Epithelial cell of esophagus (primary cell): ENCODE data around the gene NMRK2.
"Not testable (repeated sequence)": the region's sequence is repeated elsewhere in the genome, so short reads cannot be mapped to it uniquely, and the experiment has no call there.

Source experiments
- DNase-seq: peaks from one replicate; pipeline ENCODE4 v3.0.0; 2010; ENCODE audit warnings: low read depth
- H3K4me3 ChIP-seq: 2 replicates; pipeline ENCODE4 v1.5.1; 2011; ENCODE audit warnings: mild to moderate bottlenecking, low read length, control low read depth
- TF ChIP-seq, protein P1 (sequence below): IDR thresholded peaks from 2 replicates; pipeline ENCODE4 v1.5.1; 2011; ENCODE audit warnings: low read depth, mild to moderate bottlenecking, low read length, control low read depth, inconsistent platforms; ENCODE audit not compliant: insufficient read depth; ENCODE audit errors: missing control alignments

Gene NMRK2

DNA sequence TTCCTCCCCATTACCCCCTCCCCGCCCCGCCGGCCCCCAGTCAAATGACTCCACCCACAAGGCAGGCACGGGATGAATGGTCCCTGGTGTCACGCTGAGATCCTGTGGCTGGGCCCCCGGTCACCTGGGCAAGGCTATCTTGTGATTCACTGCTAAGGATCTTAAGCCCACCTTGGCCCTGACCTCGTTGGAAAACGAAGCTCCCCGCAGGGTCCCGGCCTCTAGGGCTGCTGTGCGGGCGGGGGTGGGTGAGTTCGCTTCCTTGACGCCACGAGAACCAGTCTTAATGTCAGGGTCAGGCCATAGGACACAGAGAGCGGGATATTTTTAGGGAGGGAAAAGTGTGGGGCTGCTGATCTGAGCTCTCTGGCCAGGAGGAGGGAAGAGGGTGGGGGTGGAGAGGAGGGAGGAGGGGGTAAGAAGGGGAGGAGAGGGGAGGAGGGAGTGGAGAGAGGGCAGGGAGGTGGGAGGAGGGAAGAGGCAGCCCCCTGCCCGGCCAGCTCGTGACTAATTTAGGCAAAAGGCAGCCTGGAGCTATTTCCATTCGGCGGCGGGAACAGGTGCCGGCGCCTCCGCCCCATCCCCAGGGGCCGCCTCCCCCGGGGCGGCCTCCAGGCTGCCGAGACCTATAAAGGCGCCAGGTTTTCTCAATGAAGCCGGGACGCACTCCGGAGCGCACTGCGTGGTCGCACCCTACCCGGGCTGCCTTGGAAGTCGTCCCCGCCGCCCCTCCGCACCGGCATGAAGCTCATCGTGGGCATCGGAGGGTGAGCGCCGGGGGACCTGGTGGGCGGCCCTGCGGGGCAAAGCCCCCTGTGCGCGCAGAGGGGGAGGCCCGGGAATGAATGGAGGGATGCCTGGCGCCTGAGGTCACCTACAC is at the start of gene NMRK2:
NMRK2 (plus strand) TSS at position 139 of the 880 bp plus-strand sequence; CDS start at position 742, 603 bp downstream.
- TF ChIP-seq, protein P1, sequence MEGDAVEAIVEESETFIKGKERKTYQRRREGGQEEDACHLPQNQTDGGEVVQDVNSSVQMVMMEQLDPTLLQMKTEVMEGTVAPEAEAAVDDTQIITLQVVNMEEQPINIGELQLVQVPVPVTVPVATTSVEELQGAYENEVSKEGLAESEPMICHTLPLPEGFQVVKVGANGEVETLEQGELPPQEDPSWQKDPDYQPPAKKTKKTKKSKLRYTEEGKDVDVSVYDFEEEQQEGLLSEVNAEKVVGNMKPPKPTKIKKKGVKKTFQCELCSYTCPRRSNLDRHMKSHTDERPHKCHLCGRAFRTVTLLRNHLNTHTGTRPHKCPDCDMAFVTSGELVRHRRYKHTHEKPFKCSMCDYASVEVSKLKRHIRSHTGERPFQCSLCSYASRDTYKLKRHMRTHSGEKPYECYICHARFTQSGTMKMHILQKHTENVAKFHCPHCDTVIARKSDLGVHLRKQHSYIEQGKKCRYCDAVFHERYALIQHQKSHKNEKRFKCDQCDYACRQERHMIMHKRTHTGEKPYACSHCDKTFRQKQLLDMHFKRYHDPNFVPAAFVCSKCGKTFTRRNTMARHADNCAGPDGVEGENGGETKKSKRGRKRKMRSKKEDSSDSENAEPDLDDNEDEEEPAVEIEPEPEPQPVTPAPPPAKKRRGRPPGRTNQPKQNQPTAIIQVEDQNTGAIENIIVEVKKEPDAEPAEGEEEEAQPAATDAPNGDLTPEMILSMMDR, result no peak
- DNase-seq, result no peak
- H3K4me3 ChIP-seq, result no peak within 1 kb of the TSS

- no peak overlapping the region for H3K4me3 ChIP-seq
- TF ChIP-seq, protein P1, result no peak
- no peak for DNase-seq
These were observed 42.3 kb upstream of the NMRK2 start for GRCh38 chr19:3890591-3890990.

- H3K4me3 ChIP-seq, result no peak overlapping the region
- TF ChIP-seq, protein P1, result no peak
- DNase-seq, result no peak
These were observed 39.2 kb upstream of the NMRK2 start for GRCh38 chr19:3893509-3894179.

GRCh38 chr19:3894959-3895358 is 37.9 kb upstream of the NMRK2 start:
- DNase-seq, H3K4me3 ChIP-seq: not testable (repeated sequence)

DNA sequence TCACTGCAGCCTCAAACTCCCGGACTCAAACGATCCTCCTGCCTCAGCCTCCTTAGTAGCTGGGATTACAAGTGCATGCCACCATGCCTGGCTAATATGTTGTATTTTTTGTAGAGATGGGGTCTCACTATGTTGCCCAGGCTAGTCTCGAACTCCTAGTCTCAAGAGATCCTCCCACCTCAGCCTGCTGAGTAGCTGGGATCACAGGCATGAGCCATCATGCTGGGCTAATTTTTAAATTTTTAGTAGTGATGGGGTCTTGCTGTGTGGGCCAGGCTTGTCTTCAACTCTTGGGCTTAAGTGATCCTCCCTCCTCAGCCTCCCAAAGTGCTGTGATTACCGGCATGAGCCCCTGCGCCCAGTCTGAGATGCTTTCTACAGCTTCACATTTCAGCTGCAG is 37.1 kb upstream of the NMRK2 start:
- TF ChIP-seq, protein P1, result no peak
- H3K4me3 ChIP-seq, result no peak overlapping the region
- DNase-seq, result no peak

- TF ChIP-seq, protein P1, result no peak
- H3K4me3 ChIP-seq, result no peak overlapping the region
- DNase-seq, result no peak
These were observed 34.9 kb upstream of the NMRK2 start for GRCh38 chr19:3897936-3898335.

DNA sequence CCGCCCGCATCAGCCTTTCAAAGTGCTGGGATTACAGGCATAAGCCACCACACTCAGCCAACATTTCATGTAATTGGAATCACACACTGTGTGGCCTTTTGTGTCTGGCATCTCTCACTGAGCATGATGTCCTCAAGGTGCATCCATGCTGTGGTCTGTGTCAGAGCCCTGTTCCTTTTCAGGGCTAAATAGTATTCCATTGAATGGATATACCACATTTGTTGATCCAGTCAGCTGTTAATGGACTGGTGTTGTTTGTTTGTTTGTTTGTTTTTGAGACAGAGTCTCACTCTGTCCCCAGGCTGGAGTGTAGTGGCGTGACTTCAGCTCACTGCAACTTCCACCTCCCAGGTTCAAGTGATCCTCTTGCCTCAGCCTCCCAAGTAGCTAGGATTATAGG is 34.4 kb upstream of the NMRK2 start:
- no peak overlapping the region for H3K4me3 ChIP-seq
- DNase-seq, result no peak
- TF ChIP-seq, protein P1, result no peak
